ENCODE results near the gene NEXMIF. TPM values are rescaled to one million over a fixed set of nuclear protein-coding genes. Genes with fewer than 3 reads are reported as not detected.

The NEXMIF gene
- total RNA-seq, 2 donors from 2014 or later, result 1.8 to 1.9 TPM

DNA sequence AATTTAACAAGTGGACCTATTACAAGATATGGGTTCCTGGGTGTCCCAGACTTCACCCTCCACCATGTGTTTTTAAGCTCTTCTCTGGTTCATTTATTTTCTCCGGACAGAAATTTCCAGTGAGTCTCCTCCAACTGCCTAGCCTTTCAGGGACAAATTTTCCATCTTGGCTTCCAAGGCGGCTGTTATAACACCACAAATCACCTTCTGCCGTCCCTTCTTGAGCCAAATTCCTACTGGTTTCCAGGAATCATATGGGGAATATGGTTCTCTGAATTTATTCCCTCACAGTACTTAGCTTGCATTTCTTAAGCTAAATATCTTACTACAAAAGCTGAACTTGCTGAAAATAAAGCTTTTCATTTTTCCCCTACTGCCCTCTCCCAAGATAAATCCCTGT, 18.8 kb downstream of the NEXMIF start:
- H3K4me3 Mint-ChIP-seq, result no peak overlapping the region
- H3K27me3 Mint-ChIP-seq (ENCODE audit: insufficient read depth), result no peaks in the 10 kb centered on the region
- Histone ChIP-seq H3K27ac (ENCODE audit: low read depth, low read length) (no peak overlapping the region), H3K4me1 (ENCODE audit: control insufficient read depth, insufficient read depth, low read length) (no peaks in the 10 kb centered on the region), H3K36me3 (ENCODE audit: control insufficient read depth, insufficient read depth, low read length) (no peaks in the 10 kb centered on the region), H3K9me3 (ENCODE audit: control insufficient read depth, low read length) (no peaks in the 10 kb centered on the region), H3K27me3 (ENCODE audit: control insufficient read depth, insufficient read depth, low read length, poor library complexity, severe bottlenecking) (no peaks in the 10 kb centered on the region), H3K4me3 (ENCODE audit: low read length) (no peak overlapping the region), H3K9ac (ENCODE audit: extremely low read depth, low read length, poor library complexity, severe bottlenecking) (no peak overlapping the region)
- peaks cover 61% of the 10 kb centered on the region for H3K9me3 Mint-ChIP-seq
- H3K27ac Mint-ChIP-seq, result no peak overlapping the region
- WGBS, 2 experiments (ENCODE audit: insufficient coverage in 1 of 2, insufficient read length in 1 of 2), result 89 to 100% methylated on average over 1 to 3 of the region's 3 CpGs
- H3K4me1 Mint-ChIP-seq, result no peaks in the 10 kb centered on the region
- no peak for DNase-seq
- TF ChIP-seq, protein P1, sequence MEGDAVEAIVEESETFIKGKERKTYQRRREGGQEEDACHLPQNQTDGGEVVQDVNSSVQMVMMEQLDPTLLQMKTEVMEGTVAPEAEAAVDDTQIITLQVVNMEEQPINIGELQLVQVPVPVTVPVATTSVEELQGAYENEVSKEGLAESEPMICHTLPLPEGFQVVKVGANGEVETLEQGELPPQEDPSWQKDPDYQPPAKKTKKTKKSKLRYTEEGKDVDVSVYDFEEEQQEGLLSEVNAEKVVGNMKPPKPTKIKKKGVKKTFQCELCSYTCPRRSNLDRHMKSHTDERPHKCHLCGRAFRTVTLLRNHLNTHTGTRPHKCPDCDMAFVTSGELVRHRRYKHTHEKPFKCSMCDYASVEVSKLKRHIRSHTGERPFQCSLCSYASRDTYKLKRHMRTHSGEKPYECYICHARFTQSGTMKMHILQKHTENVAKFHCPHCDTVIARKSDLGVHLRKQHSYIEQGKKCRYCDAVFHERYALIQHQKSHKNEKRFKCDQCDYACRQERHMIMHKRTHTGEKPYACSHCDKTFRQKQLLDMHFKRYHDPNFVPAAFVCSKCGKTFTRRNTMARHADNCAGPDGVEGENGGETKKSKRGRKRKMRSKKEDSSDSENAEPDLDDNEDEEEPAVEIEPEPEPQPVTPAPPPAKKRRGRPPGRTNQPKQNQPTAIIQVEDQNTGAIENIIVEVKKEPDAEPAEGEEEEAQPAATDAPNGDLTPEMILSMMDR (conservative IDR thresholded peaks at IDR 0.05), result no peak
- no peaks in the 10 kb centered on the region for H3K36me3 Mint-ChIP-seq (ENCODE audit: low read depth)

DNA sequence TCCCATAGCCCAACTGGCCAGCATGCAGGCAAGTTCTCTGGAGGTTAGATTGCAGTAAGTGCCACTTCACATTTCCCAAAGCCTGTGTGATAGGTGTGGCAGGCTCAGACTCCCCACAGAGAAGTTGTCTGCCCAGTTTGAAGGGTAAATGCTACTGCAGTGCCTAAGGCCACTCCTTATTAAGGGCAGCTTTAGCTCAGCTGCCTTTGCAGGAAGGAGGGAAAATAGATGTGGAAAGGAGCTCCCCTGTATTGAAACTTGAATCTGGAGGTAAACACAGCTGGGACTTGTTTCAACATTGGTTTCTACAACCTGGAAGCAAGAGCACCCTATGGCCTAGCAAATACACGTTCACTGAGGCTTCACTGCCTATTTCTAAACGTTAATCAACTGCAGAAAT, 22.4 kb downstream of the NEXMIF start:
- Mint-ChIP-seq H3K4me3 (no peak overlapping the region), H3K36me3 (ENCODE audit: low read depth) (no peaks in the 10 kb centered on the region), H3K27me3 (ENCODE audit: insufficient read depth) (no peaks in the 10 kb centered on the region), H3K9me3 (peaks cover 45% of the 10 kb centered on the region), H3K4me1 (peaks cover 4% of the 10 kb centered on the region), H3K27ac (no peak overlapping the region)
- H3K27me3 ChIP-seq (ENCODE audit: control insufficient read depth, insufficient read depth, low read length, poor library complexity, severe bottlenecking), result no peaks in the 10 kb centered on the region
- TF ChIP-seq, protein P1 (conservative IDR thresholded peaks at IDR 0.05), result no peak
- no peak for DNase-seq
- H3K9ac ChIP-seq (ENCODE audit: extremely low read depth, low read length, poor library complexity, severe bottlenecking), result no peak overlapping the region
- no peaks in the 10 kb centered on the region for H3K4me1 ChIP-seq (ENCODE audit: control insufficient read depth, insufficient read depth, low read length)
- no peaks in the 10 kb centered on the region for H3K36me3 ChIP-seq (ENCODE audit: control insufficient read depth, insufficient read depth, low read length)
- no peak overlapping the region for H3K27ac ChIP-seq (ENCODE audit: low read depth, low read length)
- no peak overlapping the region for H3K4me3 ChIP-seq (ENCODE audit: low read length)
- H3K9me3 ChIP-seq (ENCODE audit: control insufficient read depth, low read length), result no peaks in the 10 kb centered on the region
- WGBS, 2 experiments (ENCODE audit: insufficient coverage in 1 of 2, insufficient read length in 1 of 2), result 79% methylated on average over 2 of the region's 2 CpGs; no CpG with 5 or more reads in 1 of the 2 experiments

DNA sequence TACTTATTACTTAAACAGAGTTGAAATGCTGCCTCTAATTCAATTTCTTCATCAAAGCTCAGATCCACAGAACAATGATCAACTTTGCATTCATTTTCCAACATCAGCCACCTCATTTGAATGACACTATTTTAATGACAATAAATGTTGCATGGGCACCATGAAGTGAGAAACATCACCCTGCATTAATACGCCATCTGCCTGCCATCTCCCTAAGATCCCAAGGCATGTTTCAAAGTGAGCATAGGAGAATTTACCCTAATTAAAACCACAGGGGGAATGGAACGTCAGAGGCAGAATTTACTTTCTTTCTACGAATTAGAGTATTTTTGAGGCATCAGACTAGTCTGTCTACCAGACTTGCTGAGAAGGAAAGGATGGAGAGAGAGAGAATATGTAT, 32.7 kb downstream of the NEXMIF start:
- Mint-ChIP-seq H3K36me3 (ENCODE audit: low read depth) (no peaks in the 10 kb centered on the region), H3K27ac (no peak overlapping the region), H3K9me3 (peaks cover 49% of the 10 kb centered on the region), H3K4me1 (no peaks in the 10 kb centered on the region), H3K27me3 (ENCODE audit: insufficient read depth) (no peaks in the 10 kb centered on the region), H3K4me3 (no peak overlapping the region)
- DNase-seq, result no peak
- Histone ChIP-seq H3K27ac (ENCODE audit: low read depth, low read length) (no peak overlapping the region), H3K27me3 (ENCODE audit: control insufficient read depth, insufficient read depth, low read length, poor library complexity, severe bottlenecking) (no peaks in the 10 kb centered on the region), H3K4me1 (ENCODE audit: control insufficient read depth, insufficient read depth, low read length) (no peaks in the 10 kb centered on the region), H3K4me3 (ENCODE audit: low read length) (no peak overlapping the region), H3K9ac (ENCODE audit: extremely low read depth, low read length, poor library complexity, severe bottlenecking) (no peak overlapping the region), H3K9me3 (ENCODE audit: control insufficient read depth, low read length) (no peaks in the 10 kb centered on the region), H3K36me3 (ENCODE audit: control insufficient read depth, insufficient read depth, low read length) (no peaks in the 10 kb centered on the region)
- TF ChIP-seq, protein P1 (conservative IDR thresholded peaks at IDR 0.05), result no peak
- WGBS, 2 experiments (ENCODE audit: insufficient coverage in 1 of 2, insufficient read length in 1 of 2), result 85 to 95% methylated on average over 2 to 3 of the region's 3 CpGs

Measured in endodermal cell (in vitro differentiated cells).